Cardiac muscle cell (in vitro differentiated cells and primary cell): ENCODE measurements around the gene GDF7. TPM values are rescaled to one million over a fixed set of nuclear protein-coding genes. Genes with fewer than 3 reads are reported as not detected.

Experiments used
- DNase-seq, 2 donors: peaks; one replicate each; pipeline versions ENCODE4 v3.0.0 to v3.0.0-alpha.2; 2010 to 2017; ENCODE audit warnings: low read depth in 1 of 2, low spot score in 1 of 2
- H3K27ac ChIP-seq: fragments of 200-600 bp; sonication (generic); 2 replicates; pipeline ENCODE4 v1.5.1; 2016
- H3K27me3 ChIP-seq: fragments of 200-600 bp; sonication (generic); 2 replicates; pipeline ENCODE4 v1.6.0; 2016; ENCODE audit warnings: control low read depth
- H3K36me3 ChIP-seq: fragments of 200-600 bp; sonication (generic); 2 replicates; pipeline ENCODE4 v1.5.1; 2016; ENCODE audit warnings: control low read depth
- H3K4me1 ChIP-seq: fragments of 200-600 bp; sonication (generic); 2 replicates; pipeline ENCODE4 v1.8.1; 2017; ENCODE audit warnings: low read depth, mild to moderate bottlenecking, mixed run types
- H3K4me3 ChIP-seq: fragments of 200-600 bp; sonication (generic); 2 replicates; pipeline ENCODE4 v1.5.1; 2016; ENCODE audit warnings: mild to moderate bottlenecking
- H3K9me3 ChIP-seq: fragments of 200-600 bp; sonication (generic); 2 replicates; pipeline ENCODE4 v1.5.1; 2017; ENCODE audit warnings: low read depth, mild to moderate bottlenecking, control low read depth
- polyA plus RNA-seq: library from polyadenylated mRNA; unstranded; fragments of >200 nt; fragmentation: Nextera tagmentation; extraction: Ambion mirVana; gene quantifications from 2 replicates; pipeline ENCODE4 v1.2.1, GENCODE V29; 2016
- total RNA-seq: library from RNA; depleted of rRNA; stranded (reverse); fragments of >200 nt; gene quantifications from 2 replicates; pipeline ENCODE4 v1.2.3, GENCODE V29; 2016
- TF ChIP-seq, protein P1 (sequence below): IDR thresholded peaks from 2 replicates; pipeline ENCODE4 v1.5.1; 2012; ENCODE audit warnings: low read depth, mild to moderate bottlenecking, low read length

Gene GDF7
- total and polyA plus RNA-seq, 2 experiments from 2014 or later = 0.09 to 0.15 TPM

DNA sequence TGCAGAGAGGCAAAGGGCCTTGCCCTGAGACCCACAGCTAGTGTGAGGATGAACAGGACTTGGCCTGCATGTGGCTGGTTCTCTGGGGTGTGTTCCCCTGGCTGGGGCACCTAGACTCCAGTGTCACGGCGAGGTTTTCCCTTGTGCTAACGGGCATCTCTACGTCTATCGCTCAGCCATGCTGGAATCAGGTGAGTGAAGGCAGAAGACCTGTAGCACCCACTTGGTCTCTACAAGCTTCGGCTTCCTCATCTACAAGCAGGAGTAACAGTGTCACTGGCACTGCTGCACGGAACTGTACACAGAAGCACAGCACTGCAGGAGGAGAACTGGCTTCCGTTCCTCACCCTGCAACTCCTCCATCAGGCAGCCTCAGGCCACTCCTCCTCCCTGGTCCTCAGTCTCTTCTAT lies 46.7 kb upstream of the GDF7 start:
- H3K4me3 ChIP-seq = no peak overlapping the region
- H3K27ac ChIP-seq = peak overlapping the region; percentile 96
- peaks cover 35% of the 10 kb centered on the region for H3K4me1 ChIP-seq
- DNase-seq = no peak
- H3K27me3 ChIP-seq = no peaks in the 10 kb centered on the region
- H3K9me3 ChIP-seq = no peaks in the 10 kb centered on the region
- no peaks in the 10 kb centered on the region for H3K36me3 ChIP-seq
- TF ChIP-seq, protein P1, sequence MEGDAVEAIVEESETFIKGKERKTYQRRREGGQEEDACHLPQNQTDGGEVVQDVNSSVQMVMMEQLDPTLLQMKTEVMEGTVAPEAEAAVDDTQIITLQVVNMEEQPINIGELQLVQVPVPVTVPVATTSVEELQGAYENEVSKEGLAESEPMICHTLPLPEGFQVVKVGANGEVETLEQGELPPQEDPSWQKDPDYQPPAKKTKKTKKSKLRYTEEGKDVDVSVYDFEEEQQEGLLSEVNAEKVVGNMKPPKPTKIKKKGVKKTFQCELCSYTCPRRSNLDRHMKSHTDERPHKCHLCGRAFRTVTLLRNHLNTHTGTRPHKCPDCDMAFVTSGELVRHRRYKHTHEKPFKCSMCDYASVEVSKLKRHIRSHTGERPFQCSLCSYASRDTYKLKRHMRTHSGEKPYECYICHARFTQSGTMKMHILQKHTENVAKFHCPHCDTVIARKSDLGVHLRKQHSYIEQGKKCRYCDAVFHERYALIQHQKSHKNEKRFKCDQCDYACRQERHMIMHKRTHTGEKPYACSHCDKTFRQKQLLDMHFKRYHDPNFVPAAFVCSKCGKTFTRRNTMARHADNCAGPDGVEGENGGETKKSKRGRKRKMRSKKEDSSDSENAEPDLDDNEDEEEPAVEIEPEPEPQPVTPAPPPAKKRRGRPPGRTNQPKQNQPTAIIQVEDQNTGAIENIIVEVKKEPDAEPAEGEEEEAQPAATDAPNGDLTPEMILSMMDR = no peak

DNA sequence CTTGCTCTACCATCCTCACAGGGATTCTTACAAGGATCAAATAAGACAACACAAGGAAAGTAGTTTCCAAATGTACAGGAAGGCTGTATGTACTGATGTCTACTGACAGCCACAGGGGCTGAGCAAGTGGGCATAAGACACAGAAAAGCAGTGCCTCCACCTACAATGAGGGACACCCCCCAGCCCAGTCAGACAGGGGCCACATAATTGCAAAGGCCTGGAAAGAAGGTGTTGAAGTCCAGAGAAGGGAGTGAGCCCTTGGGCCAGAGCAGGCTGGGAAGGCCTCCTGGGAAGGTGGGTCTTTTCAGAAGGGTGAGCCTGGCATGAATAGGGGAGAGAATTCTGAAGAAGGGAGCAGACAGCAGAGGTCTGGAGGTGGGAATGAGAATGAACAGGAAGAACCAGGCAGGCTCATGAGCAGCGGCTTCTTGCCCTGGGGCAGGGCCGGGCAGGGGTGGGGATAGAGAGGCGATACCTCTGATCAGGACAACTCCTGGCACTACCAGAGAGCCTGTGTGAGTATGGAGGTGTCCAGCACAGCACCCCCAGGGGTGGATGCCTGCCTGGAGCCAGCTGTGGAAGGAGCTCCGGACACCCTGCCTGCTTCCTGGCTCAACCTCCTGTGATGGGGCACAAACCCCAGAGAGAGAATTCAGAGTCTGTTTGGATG lies 46.1 kb upstream of the GDF7 start:
- Histone ChIP-seq H3K27me3 (no peaks in the 10 kb centered on the region), H3K9me3 (no peaks in the 10 kb centered on the region), H3K4me3 (no peak overlapping the region), H3K36me3 (no peaks in the 10 kb centered on the region), H3K27ac (no peak overlapping the region), H3K4me1 (peaks cover 35% of the 10 kb centered on the region)
- no peak for DNase-seq
- TF ChIP-seq, protein P1 = no peak

DNA sequence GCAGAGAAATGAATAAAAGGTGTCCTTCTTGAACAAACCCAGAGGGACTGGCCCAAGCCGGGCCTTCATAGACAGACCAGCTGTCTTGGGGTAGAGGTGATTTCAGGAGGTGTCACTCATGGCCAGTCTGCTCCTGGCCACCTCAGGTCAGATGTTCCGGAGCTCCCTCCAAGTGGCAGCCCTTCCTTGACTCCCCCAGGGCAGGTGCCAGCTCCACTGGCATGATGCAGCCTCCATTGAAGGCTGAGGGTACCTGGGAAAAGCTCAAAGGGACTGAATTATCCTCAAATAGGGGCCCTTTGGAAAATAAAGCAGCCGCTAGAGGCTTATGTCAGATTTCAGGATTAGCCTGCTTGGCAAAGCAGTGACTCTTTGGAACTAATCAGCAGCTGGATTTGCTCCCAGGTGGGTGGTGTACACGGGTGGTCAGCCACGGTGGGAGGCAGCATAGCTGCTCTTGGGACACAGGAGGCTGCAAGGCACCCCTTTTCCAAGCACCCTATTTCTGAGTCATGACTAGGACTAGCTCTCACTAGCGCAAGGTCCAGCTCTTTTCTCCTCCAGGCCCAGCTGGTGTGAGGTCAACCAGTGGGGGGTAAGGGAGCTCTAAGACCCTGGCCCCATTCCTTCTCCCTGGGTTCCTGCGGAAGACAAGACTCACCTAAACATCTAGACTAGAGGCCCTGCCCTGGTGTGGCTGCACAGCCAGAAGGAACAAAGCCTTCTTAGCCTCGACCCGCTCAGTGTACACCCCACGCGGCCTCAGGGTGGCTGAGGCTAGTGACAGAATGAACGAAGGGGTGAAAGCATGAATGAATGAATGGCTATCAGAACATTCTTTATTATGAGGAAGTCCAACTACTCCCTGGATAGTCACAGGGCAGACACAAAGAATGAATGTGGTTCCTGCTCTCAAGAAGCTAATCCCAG lies 45.3 kb upstream of the GDF7 start:
- H3K9me3 ChIP-seq = no peaks in the 10 kb centered on the region
- TF ChIP-seq, protein P1 = no peak
- DNase-seq = no peak
- H3K27me3 ChIP-seq = no peaks in the 10 kb centered on the region
- H3K27ac ChIP-seq = no peak overlapping the region
- H3K4me3 ChIP-seq = no peak overlapping the region
- H3K4me1 ChIP-seq = peaks cover 35% of the 10 kb centered on the region
- no peaks in the 10 kb centered on the region for H3K36me3 ChIP-seq

DNA sequence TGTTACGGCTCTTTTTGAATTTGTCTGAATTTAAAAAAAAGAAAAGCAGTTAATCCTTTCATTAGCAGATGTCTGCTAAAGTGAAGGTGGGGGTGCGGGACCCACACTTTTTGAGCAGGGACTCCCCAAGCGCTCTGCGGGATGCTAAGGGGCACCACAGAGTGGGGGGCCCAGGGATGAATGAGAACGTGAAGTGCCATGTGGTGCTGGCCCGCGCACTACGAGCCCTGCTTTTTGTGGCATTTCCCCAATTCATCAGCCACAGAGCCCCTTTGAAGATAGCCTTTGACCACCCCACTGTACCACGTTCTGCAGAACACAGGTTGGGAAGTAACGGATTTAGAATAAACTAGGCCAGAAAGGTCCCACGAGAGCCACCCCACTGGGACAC lies 44.7 kb upstream of the GDF7 start:
- H3K27ac ChIP-seq = peak overlapping the region; percentile 54
- DNase-seq = no peak
- TF ChIP-seq, protein P1 = no peak
- H3K4me1 ChIP-seq = peaks cover 31% of the 10 kb centered on the region
- H3K9me3 ChIP-seq = no peaks in the 10 kb centered on the region
- no peaks in the 10 kb centered on the region for H3K36me3 ChIP-seq
- no peak overlapping the region for H3K4me3 ChIP-seq
- H3K27me3 ChIP-seq = no peaks in the 10 kb centered on the region

DNA sequence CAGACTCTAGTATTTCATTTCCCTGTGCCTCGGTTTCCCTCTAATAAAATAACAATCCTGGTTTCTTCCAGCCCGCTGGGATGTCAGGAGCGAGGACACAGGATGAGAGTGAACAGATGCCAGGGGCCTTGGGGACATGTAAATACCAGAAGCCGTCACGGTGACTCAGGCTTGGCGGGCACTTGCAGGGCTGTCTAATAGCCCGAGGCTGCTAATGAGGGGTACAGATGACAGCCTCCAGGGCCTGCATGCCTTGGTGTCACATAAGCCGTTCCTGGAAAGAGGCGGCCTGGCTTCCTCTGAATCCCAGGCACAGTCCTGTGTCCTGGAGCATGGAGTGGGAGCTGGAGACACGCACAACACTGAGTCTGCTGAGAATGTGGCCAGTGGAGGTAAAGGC lies 44.2 kb upstream of the GDF7 start:
- Histone ChIP-seq H3K36me3 (no peaks in the 10 kb centered on the region), H3K4me3 (no peak overlapping the region), H3K27me3 (no peaks in the 10 kb centered on the region), H3K9me3 (no peaks in the 10 kb centered on the region), H3K4me1 (peaks cover 27% of the 10 kb centered on the region), H3K27ac (peak overlapping the region; percentile 54)
- peak in 1 of 2 donors; percentile 61 for DNase-seq
- TF ChIP-seq, protein P1 = no peak
